HL-60 (cell line): Measurements from ENCODE around the gene MLXIP.
A peak's percentile ranks its signal among the peaks of the same experiment; 100 is the strongest.

Experiments used
- DNase-seq, 2 experiments: peaks; one replicate each; pipeline ENCODE4 v3.0.0-alpha.2; 2010 to 2020; ENCODE audit warnings: low read depth in 1 of 2, low spot score in 1 of 2
- H3K27ac ChIP-seq: fragments of 250-450 bp; sonication (Bioruptor Pico); replicated peaks from 2 replicates; pipeline ENCODE4 v1.5.1; 2020; ENCODE audit warnings: mild to moderate bottlenecking, moderate library complexity
- H3K27me3 ChIP-seq: fragments of 250-450 bp; sonication (Bioruptor Pico); 2 replicates; pipeline ENCODE4 v1.5.1; 2021; ENCODE audit warnings: mild to moderate bottlenecking, moderate library complexity; ENCODE audit not compliant: insufficient read depth, poor library complexity, severe bottlenecking
- H3K4me3 ChIP-seq: replicated peaks from 2 replicates; pipeline ENCODE4 v1.5.1; 2011; ENCODE audit warnings: mild to moderate bottlenecking, control low read depth, low read length; ENCODE audit not compliant: insufficient read depth
- CTCF ChIP-seq: IDR thresholded peaks from one replicate; pipeline ENCODE4 v1.5.1; 2011; ENCODE audit warnings: low read length, control low read depth, inconsistent platforms; ENCODE audit not compliant: insufficient read depth
- GABPA ChIP-seq: IDR thresholded peaks from 2 replicates; pipeline ENCODE4 v1.6.1; 2012; ENCODE audit warnings: low read depth
- POLR2AphosphoS5 ChIP-seq: IDR thresholded peaks from 2 replicates; pipeline ENCODE4 v1.6.1; 2012; ENCODE audit warnings: low read depth
- REST ChIP-seq: IDR thresholded peaks from 2 replicates; pipeline ENCODE4 v1.6.1; 2012; ENCODE audit warnings: low read depth; ENCODE audit not compliant: insufficient replicate concordance
- SPI1 ChIP-seq: IDR thresholded peaks from 2 replicates; pipeline ENCODE4 v1.6.1; 2012; ENCODE audit warnings: low read depth, mild to moderate bottlenecking, borderline replicate concordance

The MLXIP gene

GRCh38 chr12:122061253-122061652 lies 17.3 kb upstream of the MLXIP start:
- no peak for DNase-seq
- Histone ChIP-seq H3K27ac (no peak overlapping the region), H3K4me3 (no peak overlapping the region), H3K27me3 (no peaks in the 10 kb centered on the region)
- TF ChIP-seq GABPA (no peak), REST (no peak), SPI1 (no peak), POLR2AphosphoS5 (no peak), CTCF (no peak)

- Histone ChIP-seq H3K4me3 (no peak overlapping the region), H3K27ac (no peak overlapping the region), H3K27me3 (no peaks in the 10 kb centered on the region)
- DNase-seq, result peak; percentile 38 to 78
- TF ChIP-seq REST, result no peak
- peak; percentile 90 for TF ChIP-seq SPI1
Measured at GRCh38 chr12:122062832-122063693, 15.5 kb upstream of the MLXIP start.

GRCh38 chr12:122063694-122064024 lies 14.9 kb upstream of the MLXIP start:
- TF ChIP-seq REST (no peak), SPI1 (no peak), GABPA (no peak)
- Histone ChIP-seq H3K27ac (no peak overlapping the region), H3K27me3 (no peaks in the 10 kb centered on the region), H3K4me3 (no peak overlapping the region)
- DNase-seq, result no peak

- Histone ChIP-seq H3K4me3 (no peak overlapping the region), H3K27me3 (no peaks in the 10 kb centered on the region), H3K27ac (no peak overlapping the region)
- peak; percentile 45 to 54 for DNase-seq
- TF ChIP-seq SPI1, result no peak
- no peak for TF ChIP-seq REST
- no peak for TF ChIP-seq POLR2AphosphoS5
- peak; percentile 4 for TF ChIP-seq CTCF
Measured at GRCh38 chr12:122064025-122064777, 14.4 kb upstream of the MLXIP start.
